ENCODE results near the gene SLC2A4RG. TPM values are rescaled to one million over a fixed set of nuclear protein-coding genes. Genes with fewer than 3 reads are reported as not detected.

Gene SLC2A4RG
- total and polyA plus RNA-seq, 2 of the 13 experiments (the other 11 are each of a cell fraction or from before 2014, with no cell fraction given): 91.4 to 95.9 TPM

DNA sequence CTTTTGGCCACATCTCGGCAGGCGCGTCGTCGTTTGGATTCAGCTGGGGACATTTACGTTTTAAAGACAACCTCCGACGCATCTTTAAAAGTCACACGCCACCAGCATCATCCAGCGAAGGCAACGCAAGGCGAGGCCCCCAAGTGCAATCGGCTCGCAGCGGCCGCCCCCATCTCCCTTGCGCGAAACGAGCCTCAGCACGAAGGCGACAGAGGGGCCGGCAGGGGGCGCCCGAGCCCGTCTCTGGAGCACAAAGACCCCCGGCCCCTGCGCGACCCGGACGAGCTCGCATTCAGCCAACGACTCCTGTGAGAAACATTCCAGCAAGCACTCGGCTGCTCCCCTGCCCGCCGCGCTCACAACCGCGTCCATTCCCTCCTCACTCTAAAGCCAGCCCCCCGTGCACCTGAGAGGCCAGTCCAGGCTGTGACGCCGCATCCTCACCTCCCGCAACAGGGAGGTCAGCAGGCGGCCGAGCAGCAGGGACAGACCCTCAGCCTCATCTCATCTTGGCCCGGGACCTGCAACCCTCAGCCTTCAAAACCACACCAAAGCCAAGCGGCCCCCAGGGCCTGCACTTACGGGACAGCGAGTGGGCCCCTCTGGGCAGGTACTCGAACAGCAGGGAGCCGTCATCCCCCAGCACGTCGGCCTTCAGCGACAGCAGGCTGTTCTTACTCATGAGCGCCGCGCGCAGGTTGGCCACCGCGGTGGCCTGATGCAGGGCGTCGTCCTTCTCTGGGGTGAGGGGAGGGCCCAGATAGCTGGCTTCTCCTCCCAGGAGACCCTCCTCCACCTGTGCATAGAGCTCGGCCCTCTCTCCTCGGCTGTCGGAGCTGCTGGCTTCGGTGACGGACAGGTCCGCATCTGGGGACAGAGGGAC, 35.8 kb downstream of the SLC2A4RG start (continued):
- TF ChIP-seq SNAPC2 (CRISPR knock-in tag; IDR thresholded peaks at IDR 0.05) (0 out of 2 replicates have a peak, but pooled peaks have one; percentile 45), SP4 (CRISPR knock-in tag; IDR thresholded peaks at IDR 0.05) (peak; percentile 38; the same call in 1 of the 2 replicates), STAG1 (CRISPR knock-in tag; IDR thresholded peaks at IDR 0.05) (peak; percentile 72), TEAD3 (CRISPR knock-in tag; optimal IDR thresholded peaks at IDR 0.05; ENCODE audit: borderline replicate concordance) (peak; percentile 36), SCMH1 (CRISPR knock-in tag; IDR thresholded peaks at IDR 0.05; ENCODE audit: borderline replicate concordance) (no peak), GATAD2A (CRISPR knock-in tag; IDR thresholded peaks at IDR 0.05) (0 out of 2 replicates have a peak, but pooled peaks have one; percentile 18), ZNF460 (CRISPR knock-in tag; IDR thresholded peaks at IDR 0.05; ENCODE audit: borderline replicate concordance) (no peak), ZNF687 (CRISPR knock-in tag; IDR thresholded peaks at IDR 0.05) (peak; percentile 27), ZNF235 (CRISPR knock-in tag; IDR thresholded peaks at IDR 0.05; ENCODE audit: borderline replicate concordance) (0 out of 2 replicates have a peak, but pooled peaks have one; percentile 30), ZFP91 (CRISPR knock-in tag; IDR thresholded peaks at IDR 0.05; ENCODE audit: borderline replicate concordance) (peak; percentile 26; the same call in 1 of the 2 replicates), ZNF770 (CRISPR knock-in tag; IDR thresholded peaks at IDR 0.05) (no peak)
- TF ChIP-seq, protein P1, sequence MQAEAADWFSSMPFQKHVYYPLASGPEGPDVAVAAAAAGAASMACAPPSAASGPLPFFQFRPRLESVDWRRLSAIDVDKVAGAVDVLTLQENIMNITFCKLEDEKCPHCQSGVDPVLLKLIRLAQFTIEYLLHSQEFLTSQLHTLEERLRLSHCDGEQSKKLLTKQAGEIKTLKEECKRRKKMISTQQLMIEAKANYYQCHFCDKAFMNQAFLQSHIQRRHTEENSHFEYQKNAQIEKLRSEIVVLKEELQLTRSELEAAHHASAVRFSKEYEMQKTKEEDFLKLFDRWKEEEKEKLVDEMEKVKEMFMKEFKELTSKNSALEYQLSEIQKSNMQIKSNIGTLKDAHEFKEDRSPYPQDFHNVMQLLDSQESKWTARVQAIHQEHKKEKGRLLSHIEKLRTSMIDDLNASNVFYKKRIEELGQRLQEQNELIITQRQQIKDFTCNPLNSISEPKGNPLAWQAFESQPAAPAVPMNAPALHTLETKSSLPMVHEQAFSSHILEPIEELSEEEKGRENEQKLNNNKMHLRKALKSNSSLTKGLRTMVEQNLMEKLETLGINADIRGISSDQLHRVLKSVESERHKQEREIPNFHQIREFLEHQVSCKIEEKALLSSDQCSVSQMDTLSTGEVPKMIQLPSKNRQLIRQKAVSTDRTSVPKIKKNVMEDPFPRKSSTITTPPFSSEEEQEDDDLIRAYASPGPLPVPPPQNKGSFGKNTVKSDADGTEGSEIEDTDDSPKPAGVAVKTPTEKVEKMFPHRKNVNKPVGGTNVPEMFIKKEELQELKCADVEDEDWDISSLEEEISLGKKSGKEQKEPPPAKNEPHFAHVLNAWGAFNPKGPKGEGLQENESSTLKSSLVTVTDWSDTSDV (CRISPR knock-in tag; IDR thresholded peaks at IDR 0.05): 0 out of 2 replicates have a peak, but pooled peaks have one; percentile 39

Measured in HepG2 (cell line).